ENCODE data around the gene MAPK4.
"Not testable (repeated sequence)": the region's sequence is repeated elsewhere in the genome, so short reads cannot be mapped to it uniquely, and the experiment has no call there.

MAPK4 gene

GRCh38 chr18:50573679-50574078 is 13.8 kb downstream of the MAPK4 start:
- no peak for DNase-seq (ENCODE audit: low read depth)

GRCh38 chr18:50578030-50578429 is 18.1 kb downstream of the MAPK4 start:
- DNase-seq (ENCODE audit: low read depth) = no peak

- no peak for DNase-seq (ENCODE audit: low read depth)
Measured at GRCh38 chr18:50578651-50579050, 18.8 kb downstream of the MAPK4 start.

GRCh38 chr18:50579061-50579774 is 19.3 kb downstream of the MAPK4 start:
- DNase-seq (ENCODE audit: low read depth) = no peak

- no peak for DNase-seq (ENCODE audit: low read depth)
Measured at GRCh38 chr18:50581517-50581916, 21.6 kb downstream of the MAPK4 start.

- DNase-seq (ENCODE audit: low read depth) = no peak
Measured at GRCh38 chr18:50582500-50582899, 22.6 kb downstream of the MAPK4 start.

GRCh38 chr18:50586710-50587109 is 26.8 kb downstream of the MAPK4 start:
- no peak for DNase-seq (ENCODE audit: low read depth)

- DNase-seq (ENCODE audit: low read depth) = no peak
Measured at GRCh38 chr18:50590593-50590992, 30.7 kb downstream of the MAPK4 start.

- DNase-seq (ENCODE audit: low read depth) = no peak
Measured at GRCh38 chr18:50594012-50594411, 34.1 kb downstream of the MAPK4 start.

- no peak for DNase-seq (ENCODE audit: low read depth)
Measured at GRCh38 chr18:50594942-50595341, 35.1 kb downstream of the MAPK4 start.

- no peak for DNase-seq (ENCODE audit: low read depth)
Measured at GRCh38 chr18:50602466-50602865, 42.6 kb downstream of the MAPK4 start.

- DNase-seq (ENCODE audit: low read depth) = no peak
Measured at GRCh38 chr18:50606609-50607008, 46.7 kb downstream of the MAPK4 start.

GRCh38 chr18:50607378-50607926 is 47.6 kb downstream of the MAPK4 start:
- DNase-seq (ENCODE audit: low read depth) = no peak

- DNase-seq (ENCODE audit: low read depth) = not testable (repeated sequence)
Measured at GRCh38 chr18:50609171-50609570, 49.3 kb downstream of the MAPK4 start.

- no peak for DNase-seq (ENCODE audit: low read depth)
Measured at GRCh38 chr18:50610349-50610748, 50.5 kb downstream of the MAPK4 start.

- DNase-seq (ENCODE audit: low read depth) = no peak
Measured at GRCh38 chr18:50611529-50611941, 51.6 kb downstream of the MAPK4 start.

- no peak for DNase-seq (ENCODE audit: low read depth)
Measured at GRCh38 chr18:50614838-50615237, 55.0 kb downstream of the MAPK4 start.

GRCh38 chr18:50616484-50617048 is 56.7 kb downstream of the MAPK4 start:
- DNase-seq (ENCODE audit: low read depth) = no peak

GRCh38 chr18:50619861-50620275 is 60.0 kb downstream of the MAPK4 start:
- DNase-seq (ENCODE audit: low read depth) = no peak

GRCh38 chr18:50620319-50620718 is 60.4 kb downstream of the MAPK4 start:
- no peak for DNase-seq (ENCODE audit: low read depth)

- no peak for DNase-seq (ENCODE audit: low read depth)
Measured at GRCh38 chr18:50621366-50621765, 61.5 kb downstream of the MAPK4 start.

GRCh38 chr18:50622320-50622719 is 62.4 kb downstream of the MAPK4 start:
- no peak for DNase-seq (ENCODE audit: low read depth)

- DNase-seq (ENCODE audit: low read depth) = no peak
Measured at GRCh38 chr18:50622865-50623393, 63.0 kb downstream of the MAPK4 start.

All from HS-27A (cell line).